GM23338 (cell line): ENCODE measurements around the gene COL4A2. TPM values are rescaled to one million over a fixed set of nuclear protein-coding genes. Genes with fewer than 3 reads are reported as not detected.

Source experiments
- ATAC-seq: fragments of 200-7000 bp; cut with Tn5 transposase; 3 replicates; pipeline ENCODE4 v1.9.1; 2020
- DNase-seq: peaks from one replicate; pipeline ENCODE4 v3.0.0-alpha.2; 2015; ENCODE audit warnings: low spot score
- H2AFZ ChIP-seq: fragments of 200-600 bp; sonication (generic); 2 replicates; pipeline ENCODE4 v1.8.0; 2016; ENCODE audit warnings: antibody characterized with exemption, mild to moderate bottlenecking, moderate library complexity
- H3F3A ChIP-seq: fragments of 200-600 bp; sonication (generic); replicated peaks from 2 replicates; pipeline ENCODE4 v1.8.0; 2017; ENCODE audit warnings: antibody characterized with exemption, mixed run types, low read depth
- H3K27ac ChIP-seq: fragments of 200-600 bp; sonication (generic); 2 replicates; pipeline ENCODE4 v1.6.1; 2016; ENCODE audit warnings: low read depth
- H3K27me3 ChIP-seq: fragments of 200-600 bp; sonication (generic); 2 replicates; pipeline ENCODE4 v1.8.0; 2016; ENCODE audit warnings: mild to moderate bottlenecking, mixed run types, moderate library complexity; ENCODE audit not compliant: insufficient read depth
- H3K36me3 ChIP-seq: fragments of 200-600 bp; sonication (generic); 2 replicates; pipeline ENCODE4 v1.8.0; 2016; ENCODE audit warnings: mild to moderate bottlenecking; ENCODE audit not compliant: insufficient read depth
- H3K4me1 ChIP-seq: fragments of 200-600 bp; sonication (generic); 2 replicates; pipeline ENCODE4 v1.8.0; 2016; ENCODE audit warnings: mild to moderate bottlenecking, moderate library complexity; ENCODE audit not compliant: insufficient read depth
- H3K4me2 ChIP-seq: fragments of 200-600 bp; sonication (generic); 2 replicates; pipeline ENCODE4 v1.7.1; 2017; ENCODE audit warnings: mixed run types
- H3K4me3 ChIP-seq: fragments of 200-600 bp; sonication (generic); 2 replicates; pipeline ENCODE4 v1.6.1; 2016; ENCODE audit warnings: mixed run types
- H3K79me2 ChIP-seq: fragments of 200-600 bp; sonication (generic); replicated peaks from 2 replicates; pipeline ENCODE4 v1.8.0; 2017; ENCODE audit warnings: mild to moderate bottlenecking; ENCODE audit not compliant: insufficient read depth
- H3K9me2 ChIP-seq: fragments of 200-600 bp; sonication (generic); 2 replicates; pipeline ENCODE4 v1.8.0; 2017; ENCODE audit not compliant: insufficient read depth
- H4K20me1 ChIP-seq: fragments of 200-600 bp; sonication (generic); replicated peaks from 2 replicates; pipeline ENCODE4 v1.8.0; 2017; ENCODE audit warnings: mild to moderate bottlenecking; ENCODE audit not compliant: insufficient read depth
- H3K27ac Mint-ChIP-seq: 2 replicates; pipeline ENCODE4 v1.8.0; 2020; ENCODE audit warnings: inconsistent platforms, mild to moderate bottlenecking, moderate library complexity, mixed read lengths
- H3K27me3 Mint-ChIP-seq: 3 replicates; pipeline ENCODE4 v1.8.0; 2022; ENCODE audit warnings: low read depth, mild to moderate bottlenecking, moderate library complexity, mixed read lengths, inconsistent platforms; ENCODE audit not compliant: insufficient read depth, poor library complexity
- H3K36me3 Mint-ChIP-seq: 3 replicates; pipeline ENCODE4 v1.8.0; 2021; ENCODE audit warnings: low read depth, mild to moderate bottlenecking, inconsistent platforms, moderate library complexity, mixed read lengths
- H3K4me1 Mint-ChIP-seq: 3 replicates; pipeline ENCODE4 v1.8.0; 2020; ENCODE audit warnings: mild to moderate bottlenecking, inconsistent platforms, mixed read lengths
- H3K4me3 Mint-ChIP-seq: 3 replicates; pipeline ENCODE4 v1.8.0; 2021; ENCODE audit warnings: moderate library complexity, mild to moderate bottlenecking, inconsistent platforms, mixed read lengths
- H3K9me3 Mint-ChIP-seq: 3 replicates; pipeline ENCODE4 v1.8.0; 2020; ENCODE audit warnings: moderate library complexity, mild to moderate bottlenecking, inconsistent platforms, mixed read lengths
- CREB1 ChIP-seq: fragments of 250-450 bp; sonication (Bioruptor Pico); IDR thresholded peaks from 2 replicates; pipeline ENCODE4 v1.5.0; 2020; ENCODE audit warnings: low read depth, mild to moderate bottlenecking, moderate library complexity
- EZH2 ChIP-seq: fragments of 200-600 bp; sonication (generic); IDR thresholded peaks from one replicate; pipeline ENCODE4 v1.8.0; 2017; ENCODE audit warnings: antibody characterized with exemption, mild to moderate bottlenecking, low read depth; ENCODE audit not compliant: unreplicated experiment
- EZH2phosphoT487 ChIP-seq: fragments of 200-600 bp; sonication (generic); IDR thresholded peaks from one replicate; pipeline ENCODE4 v1.8.1; 2018; ENCODE audit warnings: antibody characterized with exemption; ENCODE audit not compliant: unreplicated experiment
- JUNB ChIP-seq: IDR thresholded peaks from one replicate; pipeline ENCODE4 v1.6.1; 2016; ENCODE audit warnings: antibody characterized with exemption; ENCODE audit not compliant: unreplicated experiment
- NANOG ChIP-seq: IDR thresholded peaks from 2 replicates; pipeline ENCODE4 v1.6.1; 2016; ENCODE audit warnings: antibody characterized with exemption, borderline replicate concordance
- POLR2AphosphoS5 ChIP-seq: IDR thresholded peaks from 2 replicates; pipeline ENCODE4 v1.6.1; 2016; ENCODE audit warnings: antibody characterized with exemption, low read depth
- STAT1 ChIP-seq: IDR thresholded peaks from one replicate; pipeline ENCODE4 v1.6.1; 2016; ENCODE audit warnings: antibody characterized with exemption; ENCODE audit not compliant: unreplicated experiment
- ZNF331 ChIP-seq: fragments of 250-450 bp; sonication (Bioruptor Pico); IDR thresholded peaks from 2 replicates; pipeline ENCODE4 v1.5.0; 2020; ENCODE audit warnings: low read depth, mild to moderate bottlenecking, moderate library complexity
- polyA plus RNA-seq: library from polyadenylated mRNA; unstranded; fragments of >200 nt; fragmentation: Nextera tagmentation; extraction: Ambion mirVana; gene quantifications from 2 replicates; pipeline ENCODE4 v1.2.1, GENCODE V29; 2016
- total RNA-seq: library from RNA; depleted of rRNA; stranded (reverse); fragments of >200 nt; shearing (Covaris generic); gene quantifications from 2 replicates; pipeline ENCODE4 v1.2.3, GENCODE V29; 2014
- TF ChIP-seq, protein P1 (sequence below): fragments of 250-450 bp; sonication (Bioruptor Pico); IDR thresholded peaks from 2 replicates; pipeline ENCODE4 v1.5.0; 2020; ENCODE audit warnings: mild to moderate bottlenecking, moderate library complexity
- TF ChIP-seq, protein P2 (sequence below): IDR thresholded peaks from 2 replicates; pipeline ENCODE4 v1.6.1; 2016; ENCODE audit warnings: antibody characterized with exemption
- TF ChIP-seq, protein P3 (sequence below), 2 experiments: fragments of 200-600 bp in 1 of 2; sonication (generic) in 1 of 2; conservative IDR thresholded peaks; 2 replicates each; pipeline versions ENCODE4 v1.5.1 to v1.6.1; 2016 to 2017; ENCODE audit warnings: antibody characterized with exemption in 2 of 2, low read depth in 2 of 2, mild to moderate bottlenecking in 2 of 2, moderate library complexity in 1 of 2
- TF ChIP-seq, protein P4 (sequence below): IDR thresholded peaks from one replicate; pipeline ENCODE4 v1.6.1; 2018; ENCODE audit warnings: antibody characterized with exemption; ENCODE audit not compliant: unreplicated experiment

Gene COL4A2
- total and polyA plus RNA-seq, 2 experiments from 2014 or later = 37.4 to 131 TPM

DNA sequence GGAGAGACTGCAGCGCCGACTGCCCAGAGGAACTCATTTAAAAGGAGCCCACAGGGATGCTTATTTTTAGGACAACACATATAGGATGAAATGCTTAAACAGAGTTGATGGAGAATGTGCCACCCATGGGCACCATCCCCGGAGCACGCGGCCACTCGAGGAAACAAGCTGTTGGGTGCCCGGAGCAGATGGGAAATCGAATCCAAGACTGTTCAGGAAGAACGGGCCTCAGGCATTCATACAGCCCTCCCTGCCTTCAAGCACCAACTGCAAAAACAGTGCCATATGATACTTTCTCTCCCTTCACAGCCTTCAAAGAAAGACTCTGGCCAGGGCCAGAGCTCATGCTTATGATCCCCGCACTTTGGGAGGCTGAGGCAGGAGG is 214.2 kb downstream of the COL4A2 start:
- no peaks in the 10 kb centered on the region for H4K20me1 ChIP-seq
- no peaks in the 10 kb centered on the region for H3K4me1 ChIP-seq
- peaks cover 19% of the 10 kb centered on the region for H3K4me1 Mint-ChIP-seq
- H3K4me2 ChIP-seq = no peak overlapping the region
- H2AFZ ChIP-seq = no peak overlapping the region
- H3K27ac ChIP-seq = no peak overlapping the region
- ATAC-seq (no peak), DNase-seq (no peak)
- H3K9me3 Mint-ChIP-seq = no peaks in the 10 kb centered on the region
- H3K36me3 Mint-ChIP-seq = no peaks in the 10 kb centered on the region
- TF ChIP-seq CREB1 (CRISPR knock-in tag) (no peak), JUNB (no peak), POLR2AphosphoS5 (no peak), EZH2phosphoT487 (no peak), NANOG (no peak), STAT1 (no peak), ZNF331 (no peak), EZH2 (no peak)
- TF ChIP-seq, protein P1, sequence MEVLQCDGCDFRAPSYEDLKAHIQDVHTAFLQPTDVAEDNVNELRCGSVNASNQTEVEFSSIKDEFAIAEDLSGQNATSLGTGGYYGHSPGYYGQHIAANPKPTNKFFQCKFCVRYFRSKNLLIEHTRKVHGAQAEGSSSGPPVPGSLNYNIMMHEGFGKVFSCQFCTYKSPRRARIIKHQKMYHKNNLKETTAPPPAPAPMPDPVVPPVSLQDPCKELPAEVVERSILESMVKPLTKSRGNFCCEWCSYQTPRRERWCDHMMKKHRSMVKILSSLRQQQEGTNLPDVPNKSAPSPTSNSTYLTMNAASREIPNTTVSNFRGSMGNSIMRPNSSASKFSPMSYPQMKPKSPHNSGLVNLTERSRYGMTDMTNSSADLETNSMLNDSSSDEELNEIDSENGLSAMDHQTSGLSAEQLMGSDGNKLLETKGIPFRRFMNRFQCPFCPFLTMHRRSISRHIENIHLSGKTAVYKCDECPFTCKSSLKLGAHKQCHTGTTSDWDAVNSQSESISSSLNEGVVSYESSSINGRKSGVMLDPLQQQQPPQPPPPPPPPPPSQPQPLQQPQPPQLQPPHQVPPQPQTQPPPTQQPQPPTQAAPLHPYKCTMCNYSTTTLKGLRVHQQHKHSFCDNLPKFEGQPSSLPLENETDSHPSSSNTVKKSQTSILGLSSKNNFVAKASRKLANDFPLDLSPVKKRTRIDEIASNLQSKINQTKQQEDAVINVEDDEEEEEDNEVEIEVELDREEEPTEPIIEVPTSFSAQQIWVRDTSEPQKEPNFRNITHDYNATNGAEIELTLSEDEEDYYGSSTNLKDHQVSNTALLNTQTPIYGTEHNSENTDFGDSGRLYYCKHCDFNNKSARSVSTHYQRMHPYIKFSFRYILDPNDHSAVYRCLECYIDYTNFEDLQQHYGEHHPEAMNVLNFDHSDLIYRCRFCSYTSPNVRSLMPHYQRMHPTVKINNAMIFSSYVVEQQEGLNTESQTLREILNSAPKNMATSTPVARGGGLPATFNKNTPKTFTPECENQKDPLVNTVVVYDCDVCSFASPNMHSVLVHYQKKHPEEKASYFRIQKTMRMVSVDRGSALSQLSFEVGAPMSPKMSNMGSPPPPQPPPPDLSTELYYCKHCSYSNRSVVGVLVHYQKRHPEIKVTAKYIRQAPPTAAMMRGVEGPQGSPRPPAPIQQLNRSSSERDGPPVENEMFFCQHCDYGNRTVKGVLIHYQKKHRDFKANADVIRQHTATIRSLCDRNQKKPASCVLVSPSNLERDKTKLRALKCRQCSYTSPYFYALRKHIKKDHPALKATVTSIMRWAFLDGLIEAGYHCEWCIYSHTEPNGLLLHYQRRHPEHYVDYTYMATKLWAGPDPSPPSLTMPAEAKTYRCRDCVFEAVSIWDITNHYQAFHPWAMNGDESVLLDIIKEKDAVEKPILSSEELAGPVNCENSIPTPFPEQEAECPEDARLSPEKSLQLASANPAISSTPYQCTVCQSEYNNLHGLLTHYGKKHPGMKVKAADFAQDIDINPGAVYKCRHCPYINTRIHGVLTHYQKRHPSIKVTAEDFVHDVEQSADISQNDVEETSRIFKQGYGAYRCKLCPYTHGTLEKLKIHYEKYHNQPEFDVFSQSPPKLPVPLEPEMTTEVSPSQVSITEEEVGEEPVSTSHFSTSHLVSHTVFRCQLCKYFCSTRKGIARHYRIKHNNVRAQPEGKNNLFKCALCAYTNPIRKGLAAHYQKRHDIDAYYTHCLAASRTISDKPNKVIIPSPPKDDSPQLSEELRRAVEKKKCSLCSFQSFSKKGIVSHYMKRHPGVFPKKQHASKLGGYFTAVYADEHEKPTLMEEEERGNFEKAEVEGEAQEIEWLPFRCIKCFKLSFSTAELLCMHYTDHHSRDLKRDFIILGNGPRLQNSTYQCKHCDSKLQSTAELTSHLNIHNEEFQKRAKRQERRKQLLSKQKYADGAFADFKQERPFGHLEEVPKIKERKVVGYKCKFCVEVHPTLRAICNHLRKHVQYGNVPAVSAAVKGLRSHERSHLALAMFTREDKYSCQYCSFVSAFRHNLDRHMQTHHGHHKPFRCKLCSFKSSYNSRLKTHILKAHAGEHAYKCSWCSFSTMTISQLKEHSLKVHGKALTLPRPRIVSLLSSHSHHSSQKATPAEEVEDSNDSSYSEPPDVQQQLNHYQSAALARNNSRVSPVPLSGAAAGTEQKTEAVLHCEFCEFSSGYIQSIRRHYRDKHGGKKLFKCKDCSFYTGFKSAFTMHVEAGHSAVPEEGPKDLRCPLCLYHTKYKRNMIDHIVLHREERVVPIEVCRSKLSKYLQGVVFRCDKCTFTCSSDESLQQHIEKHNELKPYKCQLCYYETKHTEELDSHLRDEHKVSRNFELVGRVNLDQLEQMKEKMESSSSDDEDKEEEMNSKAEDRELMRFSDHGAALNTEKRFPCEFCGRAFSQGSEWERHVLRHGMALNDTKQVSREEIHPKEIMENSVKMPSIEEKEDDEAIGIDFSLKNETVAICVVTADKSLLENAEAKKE = no peak
- TF ChIP-seq, protein P2, sequence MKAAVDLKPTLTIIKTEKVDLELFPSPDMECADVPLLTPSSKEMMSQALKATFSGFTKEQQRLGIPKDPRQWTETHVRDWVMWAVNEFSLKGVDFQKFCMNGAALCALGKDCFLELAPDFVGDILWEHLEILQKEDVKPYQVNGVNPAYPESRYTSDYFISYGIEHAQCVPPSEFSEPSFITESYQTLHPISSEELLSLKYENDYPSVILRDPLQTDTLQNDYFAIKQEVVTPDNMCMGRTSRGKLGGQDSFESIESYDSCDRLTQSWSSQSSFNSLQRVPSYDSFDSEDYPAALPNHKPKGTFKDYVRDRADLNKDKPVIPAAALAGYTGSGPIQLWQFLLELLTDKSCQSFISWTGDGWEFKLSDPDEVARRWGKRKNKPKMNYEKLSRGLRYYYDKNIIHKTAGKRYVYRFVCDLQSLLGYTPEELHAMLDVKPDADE = no peak
- TF ChIP-seq, protein P3, sequence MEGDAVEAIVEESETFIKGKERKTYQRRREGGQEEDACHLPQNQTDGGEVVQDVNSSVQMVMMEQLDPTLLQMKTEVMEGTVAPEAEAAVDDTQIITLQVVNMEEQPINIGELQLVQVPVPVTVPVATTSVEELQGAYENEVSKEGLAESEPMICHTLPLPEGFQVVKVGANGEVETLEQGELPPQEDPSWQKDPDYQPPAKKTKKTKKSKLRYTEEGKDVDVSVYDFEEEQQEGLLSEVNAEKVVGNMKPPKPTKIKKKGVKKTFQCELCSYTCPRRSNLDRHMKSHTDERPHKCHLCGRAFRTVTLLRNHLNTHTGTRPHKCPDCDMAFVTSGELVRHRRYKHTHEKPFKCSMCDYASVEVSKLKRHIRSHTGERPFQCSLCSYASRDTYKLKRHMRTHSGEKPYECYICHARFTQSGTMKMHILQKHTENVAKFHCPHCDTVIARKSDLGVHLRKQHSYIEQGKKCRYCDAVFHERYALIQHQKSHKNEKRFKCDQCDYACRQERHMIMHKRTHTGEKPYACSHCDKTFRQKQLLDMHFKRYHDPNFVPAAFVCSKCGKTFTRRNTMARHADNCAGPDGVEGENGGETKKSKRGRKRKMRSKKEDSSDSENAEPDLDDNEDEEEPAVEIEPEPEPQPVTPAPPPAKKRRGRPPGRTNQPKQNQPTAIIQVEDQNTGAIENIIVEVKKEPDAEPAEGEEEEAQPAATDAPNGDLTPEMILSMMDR (conservative IDR thresholded peaks at IDR 0.05; ENCODE audit: low read depth in 2 of 2) = no peak
- TF ChIP-seq, protein P4, sequence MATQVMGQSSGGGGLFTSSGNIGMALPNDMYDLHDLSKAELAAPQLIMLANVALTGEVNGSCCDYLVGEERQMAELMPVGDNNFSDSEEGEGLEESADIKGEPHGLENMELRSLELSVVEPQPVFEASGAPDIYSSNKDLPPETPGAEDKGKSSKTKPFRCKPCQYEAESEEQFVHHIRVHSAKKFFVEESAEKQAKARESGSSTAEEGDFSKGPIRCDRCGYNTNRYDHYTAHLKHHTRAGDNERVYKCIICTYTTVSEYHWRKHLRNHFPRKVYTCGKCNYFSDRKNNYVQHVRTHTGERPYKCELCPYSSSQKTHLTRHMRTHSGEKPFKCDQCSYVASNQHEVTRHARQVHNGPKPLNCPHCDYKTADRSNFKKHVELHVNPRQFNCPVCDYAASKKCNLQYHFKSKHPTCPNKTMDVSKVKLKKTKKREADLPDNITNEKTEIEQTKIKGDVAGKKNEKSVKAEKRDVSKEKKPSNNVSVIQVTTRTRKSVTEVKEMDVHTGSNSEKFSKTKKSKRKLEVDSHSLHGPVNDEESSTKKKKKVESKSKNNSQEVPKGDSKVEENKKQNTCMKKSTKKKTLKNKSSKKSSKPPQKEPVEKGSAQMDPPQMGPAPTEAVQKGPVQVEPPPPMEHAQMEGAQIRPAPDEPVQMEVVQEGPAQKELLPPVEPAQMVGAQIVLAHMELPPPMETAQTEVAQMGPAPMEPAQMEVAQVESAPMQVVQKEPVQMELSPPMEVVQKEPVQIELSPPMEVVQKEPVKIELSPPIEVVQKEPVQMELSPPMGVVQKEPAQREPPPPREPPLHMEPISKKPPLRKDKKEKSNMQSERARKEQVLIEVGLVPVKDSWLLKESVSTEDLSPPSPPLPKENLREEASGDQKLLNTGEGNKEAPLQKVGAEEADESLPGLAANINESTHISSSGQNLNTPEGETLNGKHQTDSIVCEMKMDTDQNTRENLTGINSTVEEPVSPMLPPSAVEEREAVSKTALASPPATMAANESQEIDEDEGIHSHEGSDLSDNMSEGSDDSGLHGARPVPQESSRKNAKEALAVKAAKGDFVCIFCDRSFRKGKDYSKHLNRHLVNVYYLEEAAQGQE = no peak
- H3K36me3 ChIP-seq = no peaks in the 10 kb centered on the region
- H3K4me3 ChIP-seq = no peak overlapping the region
- no peaks in the 10 kb centered on the region for H3K27me3 ChIP-seq
- peaks cover 11% of the 10 kb centered on the region for H3K27me3 Mint-ChIP-seq
- no peak overlapping the region for H3K4me3 Mint-ChIP-seq
- no peaks in the 10 kb centered on the region for H3K9me2 ChIP-seq
- H3K27ac Mint-ChIP-seq = no peak overlapping the region
- peaks cover 11% of the 10 kb centered on the region for H3K79me2 ChIP-seq
- H3F3A ChIP-seq = no peaks in the 10 kb centered on the region
